H9 (cell line): ENCODE results near the gene YIPF5. TPM values are rescaled to one million over a fixed set of nuclear protein-coding genes. Genes with fewer than 3 reads are reported as not detected.

ENCODE experiments used
- DNase-seq: peaks from one replicate; pipeline ENCODE4 v3.0.0-alpha.2; 2017
- H2AFZ ChIP-seq: one replicate; pipeline ENCODE4 v1.6.1; 2013; ENCODE audit warnings: mild to moderate bottlenecking, low read length, control low read depth, moderate library complexity
- H2AK5ac ChIP-seq: 2 replicates; pipeline ENCODE4 v1.6.1; 2013; ENCODE audit warnings: low read length, control low read depth, mixed read lengths; ENCODE audit not compliant: insufficient read length
- H2BK120ac ChIP-seq: one replicate; pipeline ENCODE4 v1.6.1; 2013; ENCODE audit warnings: low read depth, mild to moderate bottlenecking, low read length, control low read depth, inconsistent platforms; ENCODE audit not compliant: poor library complexity, severe bottlenecking
- H2BK12ac ChIP-seq: 2 replicates; pipeline ENCODE4 v1.6.1; 2013; ENCODE audit warnings: low read length, control low read depth, mixed read lengths, low read depth; ENCODE audit not compliant: insufficient read length
- H2BK15ac ChIP-seq: 2 replicates; pipeline ENCODE4 v1.6.1; 2013; ENCODE audit warnings: low read depth, low read length, control low read depth
- H2BK20ac ChIP-seq: one replicate; pipeline ENCODE4 v1.6.1; 2013; ENCODE audit warnings: low read depth, mild to moderate bottlenecking, low read length, control low read depth, inconsistent platforms; ENCODE audit not compliant: poor library complexity, severe bottlenecking
- H2BK5ac ChIP-seq: 2 replicates; pipeline ENCODE4 v1.6.1; 2013; ENCODE audit warnings: low read length, control low read depth, mixed read lengths; ENCODE audit not compliant: insufficient read length
- H3K14ac ChIP-seq: 2 replicates; pipeline ENCODE4 v1.6.1; 2013; ENCODE audit warnings: low read length, control low read depth; ENCODE audit not compliant: insufficient read depth
- H3K18ac ChIP-seq: 2 replicates; pipeline ENCODE4 v1.6.1; 2013; ENCODE audit warnings: low read depth, mild to moderate bottlenecking, mixed read lengths, low read length, control low read depth; ENCODE audit not compliant: insufficient read length
- H3K23ac ChIP-seq: 2 replicates; pipeline ENCODE4 v1.6.1; 2013; ENCODE audit warnings: low read length, control low read depth, mixed read lengths, low read depth; ENCODE audit not compliant: insufficient read length
- H3K23me2 ChIP-seq: 2 replicates; pipeline ENCODE4 v1.6.1; 2013; ENCODE audit warnings: low read depth, mild to moderate bottlenecking, mixed read lengths, low read length, control low read depth; ENCODE audit not compliant: insufficient read length, poor library complexity, severe bottlenecking
- H3K27ac ChIP-seq: 2 replicates; pipeline ENCODE4 v1.5.1; 2013; ENCODE audit warnings: low read length, control low read depth, mixed read lengths, low read depth; ENCODE audit not compliant: insufficient read length
- H3K27me3 ChIP-seq: 2 replicates; pipeline ENCODE4 v1.6.1; 2013; ENCODE audit warnings: low read length, control low read depth, inconsistent platforms; ENCODE audit not compliant: insufficient read depth
- H3K4ac ChIP-seq: 2 replicates; pipeline ENCODE4 v1.6.1; 2013; ENCODE audit warnings: low read depth, mild to moderate bottlenecking, control low read depth, inconsistent platforms, low read length, moderate library complexity
- H3K4me1 ChIP-seq: 2 replicates; pipeline ENCODE4 v1.6.1; 2013; ENCODE audit warnings: low read length, control low read depth, inconsistent platforms; ENCODE audit not compliant: insufficient read depth
- H3K4me2 ChIP-seq: 2 replicates; pipeline ENCODE4 v1.6.1; 2013; ENCODE audit warnings: low read length, control low read depth, mixed read lengths; ENCODE audit not compliant: insufficient read length, insufficient read depth
- H3K56ac ChIP-seq: 2 replicates; pipeline ENCODE4 v1.6.1; 2013; ENCODE audit warnings: low read depth, mild to moderate bottlenecking, mixed read lengths, low read length, control low read depth; ENCODE audit not compliant: insufficient read length
- H3K79me1 ChIP-seq: 2 replicates; pipeline ENCODE4 v1.6.1; 2013; ENCODE audit warnings: low read depth, mild to moderate bottlenecking, moderate library complexity, low read length, control low read depth, inconsistent platforms; ENCODE audit not compliant: insufficient read depth, poor library complexity, severe bottlenecking
- H3K79me2 ChIP-seq: 2 replicates; pipeline ENCODE4 v1.6.1; 2013; ENCODE audit warnings: low read length, control low read depth, inconsistent platforms; ENCODE audit not compliant: insufficient read depth
- H3K9ac ChIP-seq: 2 replicates; pipeline ENCODE4 v1.6.1; 2013; ENCODE audit warnings: low read length, control low read depth, mixed read lengths; ENCODE audit not compliant: insufficient read length; ENCODE audit errors: extremely low read depth
- H3K9me3 ChIP-seq: one replicate; pipeline ENCODE4 v1.6.1; 2013; ENCODE audit warnings: low read depth, low read length, inconsistent platforms; ENCODE audit not compliant: control insufficient read depth
- H3T11ph ChIP-seq: one replicate; pipeline ENCODE4 v1.6.1; 2013; ENCODE audit warnings: mild to moderate bottlenecking, low read length, control low read depth, inconsistent platforms
- H4K20me1 ChIP-seq: one replicate; pipeline ENCODE4 v1.6.1; 2013; ENCODE audit not compliant: control insufficient read depth, insufficient read length, insufficient read depth
- H4K5ac ChIP-seq: 2 replicates; pipeline ENCODE4 v1.6.1; 2013; ENCODE audit warnings: low read depth, mild to moderate bottlenecking, mixed read lengths, low read length, control low read depth; ENCODE audit not compliant: insufficient read length
- H4K8ac ChIP-seq: replicated peaks from 2 replicates; pipeline ENCODE4 v1.6.1; 2013; ENCODE audit warnings: low read length, control low read depth, mixed read lengths, low read depth; ENCODE audit not compliant: insufficient read length
- H4K91ac ChIP-seq: 2 replicates; pipeline ENCODE4 v1.6.1; 2013; ENCODE audit warnings: low read depth, mild to moderate bottlenecking, moderate library complexity, mixed read lengths, low read length, control low read depth; ENCODE audit not compliant: insufficient read length
- H3K27ac Mint-ChIP-seq, 3 experiments: 2 replicates in 2 of 3; 3 replicates in 1 of 3; pipeline ENCODE4 v1.8.0; 2020 to 2021; ENCODE audit warnings: mixed read lengths in 3 of 3, mild to moderate bottlenecking in 1 of 3, moderate library complexity in 1 of 3
- H3K27me3 Mint-ChIP-seq: 2 replicates; pipeline ENCODE4 v1.8.0; 2021; ENCODE audit warnings: low read depth, mild to moderate bottlenecking, moderate library complexity, mixed read lengths
- H3K36me3 Mint-ChIP-seq, 3 experiments: 2 replicates in 2 of 3; 3 replicates in 1 of 3; pipeline ENCODE4 v1.8.0; 2020 to 2021; ENCODE audit warnings: low read depth in 3 of 3, mixed read lengths in 3 of 3; ENCODE audit not compliant: insufficient read depth in 1 of 3
- H3K4me1 Mint-ChIP-seq, 2 experiments: 2 replicates each; pipeline ENCODE4 v1.8.0; 2020; ENCODE audit warnings: mixed read lengths in 2 of 2
- H3K4me3 Mint-ChIP-seq, 2 experiments: 2 replicates in 1 of 2; 3 replicates in 1 of 2; pipeline ENCODE4 v1.8.0; 2020 to 2021; ENCODE audit warnings: mild to moderate bottlenecking in 2 of 2, mixed read lengths in 2 of 2, moderate library complexity in 1 of 2
- H3K9me3 Mint-ChIP-seq, 2 experiments: 2 replicates in 1 of 2; 3 replicates in 1 of 2; pipeline ENCODE4 v1.8.0; 2020; ENCODE audit warnings: mild to moderate bottlenecking in 2 of 2, mixed read lengths in 2 of 2, moderate library complexity in 1 of 2
- CTCF ChIP-seq: fragments of 200-600 bp; sonication (generic); conservative IDR thresholded peaks from 3 replicates; pipeline ENCODE4 v1.8.0; 2021; ENCODE audit warnings: antibody characterized with exemption, mild to moderate bottlenecking
- total RNA-seq: library from RNA; stranded (reverse); gene quantifications from 2 replicates; pipeline ENCODE4 v1.2.1, GENCODE V29; 2021

The YIPF5 gene
- total RNA-seq, 1 experiment from 2014 or later = 44.6 TPM

DNA sequence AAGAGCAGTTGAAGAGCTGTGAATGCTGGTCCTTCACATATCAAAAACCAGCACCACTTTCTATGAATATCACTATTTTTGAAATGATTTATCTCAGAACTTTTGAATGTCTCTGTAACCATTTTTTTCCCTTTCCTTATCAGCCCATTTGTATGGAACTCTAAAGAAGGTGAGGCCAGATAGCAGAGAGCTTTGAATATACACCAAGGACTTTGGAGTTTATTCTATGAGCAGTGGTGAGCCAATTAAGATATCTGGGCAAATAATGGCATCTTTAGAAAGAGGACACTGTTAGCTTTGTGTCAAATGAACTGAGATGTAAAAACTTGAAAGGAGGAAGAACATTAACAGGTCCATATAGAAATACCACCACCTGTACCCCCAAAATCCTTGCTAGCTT lies 22.2 kb upstream of the YIPF5 start:
- H3K9me3 Mint-ChIP-seq = no peaks in the 10 kb centered on the region
- H3K79me2 ChIP-seq = no peaks in the 10 kb centered on the region
- H3K4me2 ChIP-seq = no peak overlapping the region
- no peak overlapping the region for H4K8ac ChIP-seq
- TF ChIP-seq CTCF = no peak
- no peak overlapping the region for H3K14ac ChIP-seq
- H3K79me1 ChIP-seq = no peaks in the 10 kb centered on the region
- no peak overlapping the region for H3K9ac ChIP-seq
- no peak overlapping the region for H2BK5ac ChIP-seq
- H3K27ac ChIP-seq = no peak overlapping the region
- H3K18ac ChIP-seq = no peak overlapping the region
- no peaks in the 10 kb centered on the region for H3K23me2 ChIP-seq
- H3K23ac ChIP-seq = no peak overlapping the region
- H2AFZ ChIP-seq = no peak overlapping the region
- H3K27ac Mint-ChIP-seq = no peak overlapping the region
- no peak overlapping the region for H2BK20ac ChIP-seq
- no peak for DNase-seq
- H3K36me3 Mint-ChIP-seq = no peaks in the 10 kb centered on the region
- H3T11ph ChIP-seq = no peak overlapping the region
- no peaks in the 10 kb centered on the region for H3K4me1 Mint-ChIP-seq
- no peak overlapping the region for H4K5ac ChIP-seq
- H4K91ac ChIP-seq = no peak overlapping the region
- no peak overlapping the region for H2BK12ac ChIP-seq
- H3K56ac ChIP-seq = no peak overlapping the region
- no peak overlapping the region for H2BK120ac ChIP-seq
- no peaks in the 10 kb centered on the region for H4K20me1 ChIP-seq
- no peak overlapping the region for H3K4me3 Mint-ChIP-seq
- H3K27me3 ChIP-seq = no peaks in the 10 kb centered on the region
- no peak overlapping the region for H2AK5ac ChIP-seq
- H3K9me3 ChIP-seq = no peaks in the 10 kb centered on the region
- no peak overlapping the region for H2BK15ac ChIP-seq
- no peak overlapping the region for H3K4ac ChIP-seq
- peaks cover 2% of the 10 kb centered on the region for H3K27me3 Mint-ChIP-seq
- no peaks in the 10 kb centered on the region for H3K4me1 ChIP-seq
